Naive thymus-derived CD4-positive, alpha-beta T cell (primary cell): ENCODE measurements around the gene CCDC87. TPM values are rescaled to one million over a fixed set of nuclear protein-coding genes. Genes with fewer than 3 reads are reported as not detected.
A peak's percentile ranks its signal among the peaks of the same experiment; 100 is the strongest.
"Not testable (repeated sequence)": the region's sequence is repeated elsewhere in the genome, so short reads cannot be mapped to it uniquely, and the experiment has no call there.

Source experiments
- ATAC-seq: fragments of 150-1000 bp; cut with Tn5 transposase; 2 replicates; pipeline ENCODE4 v1.10.0; 2021; ENCODE audit warnings: mild to moderate bottlenecking, moderate library complexity
- CTCF ChIA-PET: fragments of 350-600 bp; sonication (Branson Sonifier 250); formaldehyde crosslinking; loops from one replicate; lab custom pipeline; 2021; ENCODE audit warnings: antibody characterized with exemption; lab: Charles Lee
- POLR2A ChIA-PET: fragments of 350-600 bp; sonication (Branson Sonifier 250); formaldehyde crosslinking; loops from one replicate; lab custom pipeline; 2021; ENCODE audit warnings: antibody characterized with exemption, inconsistent platforms; lab: Charles Lee
- DNase-seq, 9 donors: peaks; one replicate each; pipeline versions ENCODE4 v3.0.0 to v3.0.0-alpha.2; 2020 to 2022; ENCODE audit warnings: mixed read lengths in 1 of 9
- H3K27ac ChIP-seq: one replicate; pipeline ENCODE4 v1.7.0; 2013; ENCODE audit warnings: mild to moderate bottlenecking, low read depth, low read length, moderate library complexity
- H3K27me3 ChIP-seq, 2 donors: one replicate each; pipeline ENCODE4 v1.7.0; 2013; ENCODE audit warnings: low read length in 2 of 2, mild to moderate bottlenecking in 2 of 2, moderate library complexity in 2 of 2; ENCODE audit not compliant: control insufficient read depth in 2 of 2, insufficient read depth in 2 of 2
- H3K36me3 ChIP-seq, 3 experiments: 1 replicate in 2 of 3; 2 replicates in 1 of 3; pipeline ENCODE4 v1.7.0; 2013; ENCODE audit warnings: low read length in 3 of 3, mild to moderate bottlenecking in 3 of 3, moderate library complexity in 1 of 3; ENCODE audit not compliant: insufficient read depth in 3 of 3, control insufficient read depth in 2 of 3
- H3K4me1 ChIP-seq, 2 donors: one replicate each; pipeline ENCODE4 v1.7.0; 2013; ENCODE audit warnings: low read length in 2 of 2, mild to moderate bottlenecking in 2 of 2, moderate library complexity in 1 of 2; ENCODE audit not compliant: control insufficient read depth in 2 of 2, insufficient read depth in 2 of 2
- H3K4me3 ChIP-seq: 2 replicates; pipeline ENCODE4 v1.7.0; 2013; ENCODE audit warnings: mild to moderate bottlenecking, low read length
- H3K9me3 ChIP-seq, 3 experiments: 1 replicate in 2 of 3; 2 replicates in 1 of 3; pipeline ENCODE4 v1.7.0; 2013; ENCODE audit warnings: low read length in 3 of 3; ENCODE audit not compliant: control insufficient read depth in 2 of 3
- H3K27ac Mint-ChIP-seq, 9 donors: one replicate each; pipeline ENCODE4 v1.8.0; 2020 to 2022; ENCODE audit warnings: mixed read lengths in 9 of 9, mild to moderate bottlenecking in 8 of 9, moderate library complexity in 5 of 9, inconsistent platforms in 2 of 9
- H3K27me3 Mint-ChIP-seq, 5 donors: one replicate each; pipeline ENCODE4 v1.8.0; 2021 to 2022; ENCODE audit warnings: mixed read lengths in 5 of 5, mild to moderate bottlenecking in 1 of 5
- H3K36me3 Mint-ChIP-seq, 5 donors: one replicate each; pipeline ENCODE4 v1.8.0; 2020 to 2022; ENCODE audit warnings: mixed read lengths in 5 of 5, mild to moderate bottlenecking in 3 of 5, inconsistent platforms in 1 of 5
- H3K4me1 Mint-ChIP-seq, 7 donors: one replicate each; pipeline ENCODE4 v1.8.0; 2020 to 2022; ENCODE audit warnings: mixed read lengths in 7 of 7, mild to moderate bottlenecking in 3 of 7, inconsistent platforms in 1 of 7
- H3K4me3 Mint-ChIP-seq, 10 donors: one replicate each; pipeline ENCODE4 v1.8.0; 2020 to 2022; ENCODE audit warnings: mild to moderate bottlenecking in 10 of 10, mixed read lengths in 10 of 10, moderate library complexity in 6 of 10, inconsistent platforms in 2 of 10
- H3K9me3 Mint-ChIP-seq, 11 donors: one replicate each; pipeline ENCODE4 v1.8.0; 2020 to 2022; ENCODE audit warnings: mixed read lengths in 11 of 11, mild to moderate bottlenecking in 4 of 11, inconsistent platforms in 1 of 11, moderate library complexity in 1 of 11
- intact Hi-C, 2 donors: fragments of 100-400 bp; cut with micrococcal nuclease; formaldehyde crosslinking; loops; one replicate each; pipeline ENCODE4 v1.15.1; 2023
- polyA plus RNA-seq, 2 donors: library from polyadenylated mRNA; unstranded; fragments of 300-500 nt; fragmentation: Illumina TruSeq; gene quantifications; one replicate each; pipeline ENCODE4 v1.2.3, GENCODE V29; 2021
- total RNA-seq, 6 experiments: library from RNA in 5 of 6; stranded (reverse) in 5 of 6; gene quantifications; 1 replicate in 5 of 6; 2 replicates in 1 of 6; pipeline ENCODE4 v1.2.3 and lab custom pipeline; 2021 to 2026

The CCDC87 gene
- total and polyA plus RNA-seq, 7 experiments from 2014 or later, result 0.11 to 1.2 (median 0.60) TPM; not detected in 3

DNA sequence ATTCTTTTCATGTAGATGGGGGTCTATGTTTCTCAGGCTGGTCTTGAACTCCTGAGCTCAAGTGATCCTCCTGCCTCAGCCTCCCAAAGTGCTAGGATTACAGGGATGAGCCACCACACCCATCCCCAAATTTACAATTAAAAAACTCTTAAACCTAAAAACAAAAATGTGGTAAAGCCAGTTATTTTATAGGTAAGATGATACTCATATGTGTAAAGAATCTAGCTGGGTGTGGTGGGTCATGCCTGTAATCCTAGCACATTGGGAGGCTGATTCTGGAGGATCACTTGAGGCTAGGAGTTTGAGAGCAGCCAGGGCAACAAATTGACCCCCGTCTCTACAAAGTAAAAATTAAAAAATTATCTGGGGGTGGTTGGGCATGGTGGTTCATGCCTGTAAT lies 19.6 kb upstream of the CCDC87 start:
- ChIA-PET CTCF (interaction anchor here (0.6 kb wide), 1 partner anchor 737 kb away, joined by 3 read pairs; no protein-coding TSS in a partner anchor), POLR2A (interaction anchor here (1.2 to 3.3 kb wide), 4 partner anchors 16 to 146 kb away, joined by 3 to 19 read pairs (median 3); partner anchors contain the start of genes PELI3, RBM4 and RBM4B)
- peaks cover 0 to 14% (median 5%) of the 10 kb centered on the region in 5 donors for H3K36me3 Mint-ChIP-seq
- ATAC-seq (no peak), DNase-seq (no peak)
- no peak overlapping the region for H3K4me3 Mint-ChIP-seq
- intact Hi-C loops, result loop anchor here in 1 of 2 donors (10.0 kb wide), 1 partner anchor 128 kb away; the partner anchor contains the start of gene DPP3
- H3K27ac Mint-ChIP-seq, result no peak overlapping the region
- Histone ChIP-seq H3K36me3 (peaks cover 0 to 10% (median 0%) of the 10 kb centered on the region in 3 experiments), H3K4me3 (no peak overlapping the region), H3K27ac (no peak overlapping the region), H3K4me1 (peaks cover 0 to 7% of the 10 kb centered on the region in 2 donors), H3K27me3 (no peaks in the 10 kb centered on the region), H3K9me3 (no peaks in the 10 kb centered on the region)
- peaks cover 0 to 3% (median 0%) of the 10 kb centered on the region in 5 donors for H3K27me3 Mint-ChIP-seq
- peaks cover 5 to 28% (median 24%) of the 10 kb centered on the region in 7 donors for H3K4me1 Mint-ChIP-seq
- peaks cover 0 to 7% (median 0%) of the 10 kb centered on the region in 11 donors for H3K9me3 Mint-ChIP-seq

DNA sequence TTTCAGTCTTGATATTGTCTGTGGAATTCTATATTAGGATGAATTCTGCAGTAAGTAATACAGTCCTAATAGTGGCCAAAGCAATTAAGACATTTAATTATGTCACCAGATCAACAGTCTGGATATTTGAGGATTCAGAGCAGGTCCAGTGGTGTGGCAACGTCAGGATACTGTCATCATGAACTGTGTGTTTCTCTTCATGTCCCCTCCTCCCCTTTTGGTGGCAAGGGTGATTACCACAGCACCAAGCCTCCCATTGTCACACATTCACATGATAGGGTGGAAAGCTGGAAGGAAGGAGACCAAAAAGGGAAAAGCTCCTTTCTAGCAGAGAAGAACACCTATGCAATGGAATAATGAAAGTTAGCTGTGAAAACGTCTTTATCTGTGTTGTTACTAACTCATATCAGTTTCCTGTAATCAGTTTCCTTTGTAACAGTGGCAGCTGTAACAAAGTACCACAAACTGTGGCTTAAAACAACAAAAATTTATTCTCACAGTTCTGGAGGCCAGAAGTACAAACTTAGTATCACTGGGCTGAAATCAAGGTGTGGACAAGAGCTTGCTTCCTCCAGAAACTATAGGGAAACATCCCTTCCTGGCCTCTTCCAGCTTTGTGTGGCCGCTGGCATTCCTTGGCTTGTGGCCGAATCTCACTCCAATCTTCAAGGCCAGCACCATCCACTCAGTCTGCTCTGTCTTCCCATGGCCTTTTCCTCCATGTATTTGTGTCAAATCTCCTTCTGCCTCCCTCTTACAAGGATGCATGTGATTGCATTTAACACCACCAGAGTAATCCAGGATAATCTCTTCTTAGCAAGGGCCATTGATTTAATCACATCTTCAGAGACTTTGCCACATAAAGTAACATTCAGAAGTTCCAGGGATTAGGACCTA lies 17.1 kb upstream of the CCDC87 start:
- Mint-ChIP-seq H3K4me1 (peaks cover 0 to 16% (median 11%) of the 10 kb centered on the region in 7 donors), H3K27me3 (no peaks in the 10 kb centered on the region), H3K9me3 (no peaks in the 10 kb centered on the region), H3K27ac (peak overlapping the region in 6 of 9 donors; percentile 3 to 74 (median 62)), H3K36me3 (peaks cover 0 to 16% (median 3%) of the 10 kb centered on the region in 5 donors), H3K4me3 (peak overlapping the region in 1 of 10 donors; percentile 50)
- CTCF ChIA-PET, result no interaction called here
- Histone ChIP-seq H3K4me3 (no peak overlapping the region), H3K27ac (no peak overlapping the region), H3K4me1 (peaks cover 0 to 3% of the 10 kb centered on the region in 2 donors), H3K9me3 (no peaks in the 10 kb centered on the region), H3K36me3 (peaks cover 0 to 20% (median 0%) of the 10 kb centered on the region in 3 experiments), H3K27me3 (no peaks in the 10 kb centered on the region)
- ATAC-seq (no peak), DNase-seq (no peak)
- POLR2A ChIA-PET, result interaction anchor here (0.7 kb wide), 1 partner anchor 62 kb away, joined by 3 read pairs; no protein-coding TSS in a partner anchor
- intact Hi-C loops, result loop anchor here in 1 of 2 donors (10.0 kb wide), 1 partner anchor 125 kb away; the partner anchor contains the start of gene DPP3

DNA sequence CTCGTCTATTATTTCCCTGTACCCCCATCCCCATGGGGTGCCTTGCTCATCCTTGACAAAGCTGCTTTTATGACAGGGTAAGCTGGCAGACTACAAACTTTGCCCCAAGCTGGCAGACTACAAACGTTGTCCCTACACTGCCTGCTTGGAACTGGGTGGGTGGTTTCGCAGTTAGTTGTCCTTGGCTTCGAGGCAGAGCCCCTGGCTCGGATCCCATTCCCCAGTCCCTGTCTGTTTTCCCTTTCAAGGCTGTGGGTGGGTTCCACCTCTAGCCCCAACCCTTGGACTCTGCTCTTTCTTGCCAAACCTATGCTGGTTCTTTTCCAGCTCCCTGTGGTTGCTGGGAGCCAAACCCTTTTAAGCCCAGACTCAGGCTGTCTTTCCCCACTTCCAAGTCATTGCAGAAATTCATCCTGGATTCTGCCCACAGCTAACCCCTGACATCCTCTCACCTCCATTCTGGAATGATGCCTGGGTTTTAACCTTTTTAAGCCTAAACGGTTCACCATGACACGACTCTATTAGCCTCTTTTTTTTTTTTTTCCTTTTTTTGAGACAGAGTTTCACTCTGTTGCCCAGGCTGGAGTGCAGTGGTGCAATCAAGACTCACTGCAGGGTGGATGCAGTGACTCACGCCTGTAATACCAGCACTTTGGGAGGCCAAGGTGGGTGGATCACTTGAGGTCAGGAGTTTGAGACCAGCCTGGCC lies 14.4 kb upstream of the CCDC87 start:
- Histone ChIP-seq H3K27me3 (no peaks in the 10 kb centered on the region), H3K36me3 (peaks cover 0 to 40% (median 0%) of the 10 kb centered on the region in 3 experiments), H3K4me3 (no peak overlapping the region), H3K27ac (no peak overlapping the region), H3K9me3 (no peaks in the 10 kb centered on the region), H3K4me1 (peaks cover 0 to 3% of the 10 kb centered on the region in 2 donors)
- DNase-seq (no peak), ATAC-seq (no peak)
- Mint-ChIP-seq H3K4me3 (no peak overlapping the region), H3K9me3 (no peaks in the 10 kb centered on the region), H3K36me3 (peaks cover 0 to 27% (median 4%) of the 10 kb centered on the region in 5 donors), H3K27me3 (no peaks in the 10 kb centered on the region), H3K27ac (peak overlapping the region in 2 of 9 donors; percentile 46 to 48), H3K4me1 (peaks cover 0 to 16% (median 11%) of the 10 kb centered on the region in 7 donors)
- intact Hi-C loops, result no loop called here
- ChIA-PET POLR2A (interaction anchor here (0.6 to 1.7 kb wide), 4 partner anchors 9 to 791 kb away, joined by 3 to 8 read pairs (median 4); partner anchors contain the start of gene RBM14), CTCF (interaction anchor here (1.0 kb wide), 1 partner anchor 15 kb away, joined by 3 read pairs; no protein-coding TSS in a partner anchor)

DNA sequence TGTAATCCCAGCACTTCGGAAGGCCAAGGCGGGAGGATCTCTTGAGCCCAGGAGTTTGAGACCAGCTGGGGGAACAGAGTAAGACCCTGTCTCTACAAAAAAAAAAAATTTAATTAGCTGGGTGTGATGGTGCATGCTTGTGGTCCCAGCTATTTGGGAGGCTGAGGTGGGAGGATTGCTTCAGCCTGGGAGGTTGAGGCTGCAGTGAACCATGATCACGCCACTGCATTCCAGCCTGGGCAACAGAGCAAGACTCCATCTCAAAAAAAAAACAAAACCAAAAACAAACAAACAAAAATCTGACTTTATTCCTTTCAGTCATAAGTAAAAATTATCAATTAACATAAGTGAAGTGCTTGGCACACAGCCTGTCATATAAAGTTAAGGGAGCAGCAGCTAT lies 13.7 kb upstream of the CCDC87 start:
- H3K9me3 ChIP-seq, H3K9me3 Mint-ChIP-seq, ATAC-seq, H3K27ac ChIP-seq, H3K4me3 Mint-ChIP-seq, H3K27me3 ChIP-seq, DNase-seq, H3K4me3 ChIP-seq, H3K27ac Mint-ChIP-seq, intact Hi-C loops, H3K27me3 Mint-ChIP-seq, H3K4me1 ChIP-seq: not testable (repeated sequence)
- Mint-ChIP-seq H3K4me1 (peaks cover 0 to 16% (median 11%) of the 10 kb centered on the region in 7 donors), H3K36me3 (peaks cover 0 to 31% (median 4%) of the 10 kb centered on the region in 5 donors)
- H3K36me3 ChIP-seq, result peaks cover 0 to 45% (median 0%) of the 10 kb centered on the region in 3 experiments
- ChIA-PET POLR2A (interaction anchor here (0.8 to 1.7 kb wide), 3 partner anchors 10 to 19 kb away, joined by 3 to 6 read pairs (median 3); partner anchors contain the start of gene RBM14), CTCF (interaction anchor here (1.0 kb wide), 1 partner anchor 15 kb away, joined by 3 read pairs; no protein-coding TSS in a partner anchor)

DNA sequence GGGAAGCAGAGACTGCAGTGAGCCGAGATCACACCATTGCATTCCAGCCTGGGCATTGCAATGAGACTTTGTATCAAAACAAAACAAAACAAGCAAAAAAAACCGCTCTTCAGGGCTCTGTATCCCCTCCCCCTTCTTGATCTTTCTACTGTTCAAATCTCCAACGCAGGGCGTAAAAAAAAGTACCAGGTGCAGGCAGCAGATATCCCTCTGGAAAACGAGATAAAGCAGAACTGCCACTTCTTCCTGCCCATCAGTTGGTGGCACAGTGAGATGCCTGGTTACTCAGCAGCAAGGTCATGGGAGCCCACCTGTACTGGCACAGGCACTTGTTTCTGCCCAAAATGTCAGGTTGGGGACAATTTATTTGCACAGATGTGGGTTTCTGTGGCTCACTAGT lies 11.3 kb upstream of the CCDC87 start:
- CTCF ChIA-PET, result no interaction called here
- H3K4me1 ChIP-seq, result no peaks in the 10 kb centered on the region
- POLR2A ChIA-PET, result no interaction called here
- Mint-ChIP-seq H3K27me3 (no peaks in the 10 kb centered on the region), H3K4me3 (no peak overlapping the region), H3K27ac (no peak overlapping the region), H3K9me3 (no peaks in the 10 kb centered on the region), H3K36me3 (peaks cover 4 to 32% (median 4%) of the 10 kb centered on the region in 5 donors), H3K4me1 (peaks cover 0 to 5% (median 0%) of the 10 kb centered on the region in 7 donors)
- H3K27ac ChIP-seq, result no peak overlapping the region
- intact Hi-C loops, result no loop called here
- H3K4me3 ChIP-seq, result no peak overlapping the region
- H3K36me3 ChIP-seq, result peaks cover 0 to 64% (median 0%) of the 10 kb centered on the region in 3 experiments
- no peak for ATAC-seq
- H3K9me3 ChIP-seq, result no peaks in the 10 kb centered on the region
- H3K27me3 ChIP-seq, result no peaks in the 10 kb centered on the region
- no peak for DNase-seq

DNA sequence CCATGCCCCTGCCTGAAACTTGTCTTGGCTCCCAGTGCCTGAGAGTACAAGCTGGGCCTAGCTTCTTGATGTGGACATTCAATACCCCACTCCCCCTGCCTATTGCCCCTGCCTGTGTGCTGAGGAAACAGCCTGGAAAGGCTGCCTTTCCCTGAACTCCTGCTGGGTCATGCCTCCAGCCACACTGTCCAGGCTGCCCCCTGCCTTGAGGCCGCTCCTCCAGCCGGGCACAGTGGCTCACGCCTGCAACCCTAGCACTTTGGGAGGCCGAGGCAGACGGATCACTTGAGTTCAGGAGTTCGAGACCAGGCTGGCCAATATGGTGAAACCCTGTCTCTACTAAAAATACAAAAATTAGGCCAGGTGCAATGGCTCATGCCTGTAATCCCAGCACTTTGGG lies 10.2 kb upstream of the CCDC87 start:
- ChIA-PET CTCF (interaction anchor here (0.7 kb wide), 1 partner anchor 265 kb away, joined by 3 read pairs; no protein-coding TSS in a partner anchor), POLR2A (interaction anchor here (1.3 kb wide), 1 partner anchor 14 kb away, joined by 3 read pairs; no protein-coding TSS in a partner anchor)
- no peak for DNase-seq

More for the DNA sequence above, 10.2 kb upstream of the CCDC87 start:
- Histone ChIP-seq H3K27me3 (no peaks in the 10 kb centered on the region), H3K9me3 (no peaks in the 10 kb centered on the region), H3K27ac (no peak overlapping the region), H3K4me3 (no peak overlapping the region), H3K4me1 (no peaks in the 10 kb centered on the region), H3K36me3 (peaks cover 0 to 67% (median 0%) of the 10 kb centered on the region in 3 experiments)
- no peaks in the 10 kb centered on the region for H3K27me3 Mint-ChIP-seq
- H3K27ac Mint-ChIP-seq, result no peak overlapping the region
- intact Hi-C loops, result no loop called here
- peaks cover 0 to 5% (median 0%) of the 10 kb centered on the region in 7 donors for H3K4me1 Mint-ChIP-seq
- ATAC-seq, result no peak
- no peaks in the 10 kb centered on the region for H3K9me3 Mint-ChIP-seq
- H3K36me3 Mint-ChIP-seq, result peaks cover 4 to 38% (median 4%) of the 10 kb centered on the region in 5 donors
- H3K4me3 Mint-ChIP-seq, result no peak overlapping the region
